COR-L47 (cell line): ENCODE results near the gene EWSR1.

Experiments
- DNase-seq: peaks from one replicate; lab custom pipeline; 2025; lab: John Stamatoyannopoulos, UW

Gene EWSR1

DNA sequence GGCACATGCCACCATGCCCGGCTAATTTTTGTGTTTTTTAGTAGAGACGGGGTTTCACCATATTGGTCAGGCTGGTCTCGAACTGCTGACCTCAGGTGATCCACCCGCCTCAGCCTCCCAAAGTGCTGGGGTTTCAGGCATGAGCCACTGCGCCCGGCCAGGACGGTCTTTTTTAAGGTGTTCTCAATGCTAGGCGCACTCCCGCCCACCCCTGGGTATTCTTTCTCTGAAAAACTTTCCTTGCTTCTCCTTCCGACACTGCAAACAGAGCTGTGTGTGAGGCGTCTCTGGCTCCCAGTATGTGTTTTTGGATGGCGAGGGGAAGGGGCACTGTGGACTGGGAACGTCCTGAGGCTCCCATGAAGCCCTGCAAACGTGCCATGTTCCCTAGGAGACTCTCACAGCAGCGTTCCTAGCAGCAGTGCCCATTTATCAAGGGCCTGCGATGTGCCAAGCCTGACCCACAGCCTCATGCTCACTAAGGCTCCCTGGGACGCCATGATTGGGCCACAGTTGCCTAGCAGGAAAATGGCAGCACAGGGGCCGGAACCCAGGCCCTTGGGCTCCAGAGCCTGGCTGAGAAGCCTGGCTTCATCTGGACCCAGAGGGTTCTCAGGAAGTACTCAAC, 49.9 kb downstream of the EWSR1 start:
- DNase-seq = no peak

DNA sequence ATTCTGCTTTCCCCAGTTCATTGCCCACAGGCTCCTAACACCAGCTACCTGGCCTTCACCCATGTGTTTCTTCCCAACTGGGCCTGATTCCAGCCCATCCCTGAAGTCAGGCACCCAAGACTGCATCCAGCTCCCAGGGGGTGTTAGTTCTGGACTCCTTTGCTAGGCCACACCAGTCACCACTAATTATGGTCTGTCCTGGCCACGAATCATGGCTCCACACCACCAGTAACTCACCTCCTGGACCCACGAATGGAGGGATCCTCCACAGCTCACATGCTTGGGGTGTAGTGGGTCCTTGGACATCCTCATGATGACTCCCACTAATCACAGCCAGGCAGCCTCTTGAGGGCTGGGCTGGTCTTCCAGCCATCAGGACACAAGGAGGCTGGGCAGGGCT, 51.0 kb downstream of the EWSR1 start:
- no peak for DNase-seq

GRCh38 chr22:29320546-29320945, 52.5 kb downstream of the EWSR1 start:
- DNase-seq = no peak

DNA sequence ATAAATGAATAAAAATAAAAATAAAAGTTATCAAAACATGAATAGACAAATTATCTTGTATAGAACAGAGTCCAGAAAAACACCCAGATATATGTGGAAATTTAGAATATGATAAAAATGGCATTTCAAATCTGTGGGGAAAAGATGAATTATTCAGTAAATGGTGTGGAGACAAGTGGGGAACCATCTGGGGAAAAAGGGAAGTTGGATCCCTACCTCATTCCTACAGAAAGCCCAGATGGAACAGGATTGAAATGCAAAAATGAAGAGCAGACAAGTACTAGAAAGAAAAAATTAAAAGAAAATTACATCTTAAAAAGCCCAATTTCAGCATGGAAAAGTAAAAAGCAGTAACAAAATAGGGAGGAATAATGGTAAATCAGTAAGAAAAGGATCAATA, 55.6 kb downstream of the EWSR1 start:
- DNase-seq = no peak

GRCh38 chr22:29325356-29325755, 57.3 kb downstream of the EWSR1 start:
- DNase-seq = no peak

DNA sequence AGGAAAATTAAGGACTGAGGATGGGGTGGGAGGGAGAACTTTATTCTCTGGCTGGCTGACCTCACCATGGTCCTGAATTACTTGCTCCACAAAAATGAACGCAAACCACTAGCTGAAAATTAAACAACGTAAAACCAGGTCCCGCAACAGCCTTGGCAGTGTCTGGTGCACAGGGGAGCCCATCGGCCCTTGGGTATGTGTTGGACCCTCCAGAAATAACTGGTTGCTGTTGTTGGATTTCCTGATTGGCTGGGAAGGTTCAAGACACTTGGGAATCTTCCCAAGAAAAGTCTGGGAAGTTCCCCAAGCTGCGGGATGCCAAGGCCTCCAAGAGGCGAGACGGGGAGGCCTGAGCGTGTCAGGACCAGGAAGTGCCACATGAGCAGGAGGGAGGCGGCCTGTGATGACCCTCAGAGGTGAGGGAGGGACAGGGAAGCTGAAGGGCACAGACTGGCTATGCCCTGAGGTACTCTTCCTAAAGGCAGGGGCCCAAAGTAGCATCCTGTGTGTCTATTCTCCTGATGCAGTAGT, 57.8 kb downstream of the EWSR1 start:
- DNase-seq = no peak

GRCh38 chr22:29326481-29326880, 58.4 kb downstream of the EWSR1 start:
- DNase-seq = no peak

- no peak for DNase-seq
Measured at GRCh38 chr22:29327089-29327764, 59.2 kb downstream of the EWSR1 start.

GRCh38 chr22:29328055-29328454, 60.0 kb downstream of the EWSR1 start:
- DNase-seq = no peak

DNA sequence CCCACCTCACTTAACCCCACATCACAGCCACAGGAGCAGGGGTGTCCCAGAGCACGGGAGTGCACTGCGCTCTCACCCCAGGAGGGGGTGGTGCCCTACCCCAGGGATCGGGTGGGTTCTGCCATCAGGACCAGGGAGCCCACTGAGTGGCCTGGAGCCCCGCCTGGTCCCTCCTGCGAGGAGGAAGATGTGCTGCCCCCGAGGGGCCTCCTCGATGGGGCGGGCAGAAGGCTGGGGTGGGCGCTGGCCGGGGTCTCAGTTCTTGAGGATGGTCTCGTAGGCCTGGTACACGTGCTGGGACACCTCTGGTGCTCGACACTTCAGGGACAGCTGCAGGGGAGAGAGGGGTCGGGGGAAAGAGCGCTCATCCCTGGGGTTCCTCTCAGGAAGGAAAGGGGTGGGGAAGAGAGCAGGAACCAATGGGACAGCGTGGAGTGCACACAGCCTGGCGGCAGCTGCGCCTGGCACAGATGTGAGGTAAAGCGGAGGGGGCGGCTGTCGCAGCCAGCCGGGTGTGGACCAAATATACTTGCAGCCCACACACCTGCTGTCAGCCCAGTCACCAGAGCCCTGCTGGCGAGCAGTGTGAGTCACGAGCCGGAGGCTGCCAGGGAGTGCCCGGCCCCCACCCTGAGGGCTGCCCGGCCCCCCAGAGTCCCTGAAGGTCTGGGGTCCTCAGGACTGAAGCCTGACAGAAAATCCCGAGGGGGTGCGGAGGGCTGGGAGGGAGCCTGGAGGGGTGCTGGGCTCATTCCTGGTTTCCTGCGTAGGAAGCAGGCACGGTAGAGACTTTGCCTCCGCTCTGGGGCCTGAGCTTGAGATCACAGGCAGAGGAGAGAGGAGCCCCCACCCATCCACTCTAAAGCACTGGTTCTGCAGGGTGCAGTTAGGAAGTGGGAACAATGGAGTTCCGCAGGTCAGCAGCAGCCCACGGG, 60.8 kb downstream of the EWSR1 start:
- no peak for DNase-seq

GRCh38 chr22:29329581-29329980, 61.5 kb downstream of the EWSR1 start:
- no peak for DNase-seq

- DNase-seq = no peak
Measured at GRCh38 chr22:29330291-29330690, 62.2 kb downstream of the EWSR1 start.

- no peak for DNase-seq
Measured at GRCh38 chr22:29330753-29331152, 62.7 kb downstream of the EWSR1 start.

GRCh38 chr22:29331213-29331612, 63.1 kb downstream of the EWSR1 start:
- DNase-seq = no peak

DNA sequence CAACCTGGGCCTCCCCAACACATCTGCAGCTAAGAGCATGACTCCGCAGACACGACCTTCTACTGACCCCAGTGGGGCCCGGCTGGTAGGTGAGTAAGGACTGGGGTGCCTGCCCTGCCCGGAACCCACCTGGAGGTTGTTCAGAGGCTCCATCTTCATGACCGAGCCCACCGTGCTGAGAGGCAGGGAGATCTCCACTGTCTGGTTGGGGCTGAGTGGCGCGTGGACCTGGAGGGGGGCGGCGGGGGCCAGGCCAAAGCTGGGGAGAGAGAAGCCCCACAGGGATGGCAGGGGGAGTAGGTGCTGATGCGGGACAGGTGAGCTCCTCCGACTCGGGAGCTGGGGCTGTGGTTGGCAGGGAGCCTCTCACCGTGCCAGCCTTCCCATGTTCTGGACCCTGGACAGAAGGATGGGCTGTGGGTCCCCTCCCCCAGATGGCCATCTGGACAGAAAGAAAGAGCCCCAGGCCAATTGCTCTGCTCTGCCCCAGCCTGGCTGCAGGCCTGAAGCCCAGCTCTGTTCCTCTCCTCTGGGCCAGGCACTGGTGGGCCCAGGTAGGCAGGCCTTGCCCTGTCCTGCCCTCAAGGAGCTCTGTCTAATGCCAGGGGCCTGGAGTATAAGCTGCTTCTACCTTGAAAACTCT, 63.7 kb downstream of the EWSR1 start:
- no peak for DNase-seq

DNA sequence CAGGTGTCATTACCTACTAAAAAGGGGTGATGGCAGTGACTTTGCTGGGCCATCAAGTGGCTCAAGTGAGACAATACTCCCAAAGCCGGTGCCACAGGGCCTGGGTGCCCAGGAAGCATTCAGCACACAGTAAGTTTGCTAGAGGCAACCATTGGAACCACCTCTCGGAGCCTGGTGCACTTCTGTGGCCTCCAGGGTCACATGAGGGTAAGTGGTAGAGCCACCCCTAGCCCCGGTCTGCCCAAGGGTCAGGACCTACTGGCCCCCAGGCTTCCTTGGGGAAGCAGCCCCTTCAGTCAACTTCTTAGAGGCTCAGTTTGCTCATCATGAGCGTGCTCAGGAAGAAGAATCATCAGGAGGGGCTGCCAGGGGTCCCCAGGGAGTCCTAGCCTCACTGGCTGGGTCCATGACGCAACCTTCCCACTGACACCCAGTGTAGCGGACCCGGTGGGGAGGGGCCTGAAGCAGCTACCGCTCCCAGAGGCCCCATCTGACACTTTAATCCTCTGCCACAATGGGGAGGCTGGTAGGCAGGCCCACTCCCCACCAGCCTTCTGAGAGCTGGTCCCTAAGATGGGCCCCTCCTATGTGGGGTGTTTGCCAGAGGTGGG, 64.9 kb downstream of the EWSR1 start:
- no peak for DNase-seq

GRCh38 chr22:29334148-29334547, 66.1 kb downstream of the EWSR1 start:
- no peak for DNase-seq

- DNase-seq = no peak
Measured at GRCh38 chr22:29334696-29335344, 66.8 kb downstream of the EWSR1 start.

- no peak for DNase-seq
Measured at GRCh38 chr22:29335656-29336055, 67.6 kb downstream of the EWSR1 start.

DNA sequence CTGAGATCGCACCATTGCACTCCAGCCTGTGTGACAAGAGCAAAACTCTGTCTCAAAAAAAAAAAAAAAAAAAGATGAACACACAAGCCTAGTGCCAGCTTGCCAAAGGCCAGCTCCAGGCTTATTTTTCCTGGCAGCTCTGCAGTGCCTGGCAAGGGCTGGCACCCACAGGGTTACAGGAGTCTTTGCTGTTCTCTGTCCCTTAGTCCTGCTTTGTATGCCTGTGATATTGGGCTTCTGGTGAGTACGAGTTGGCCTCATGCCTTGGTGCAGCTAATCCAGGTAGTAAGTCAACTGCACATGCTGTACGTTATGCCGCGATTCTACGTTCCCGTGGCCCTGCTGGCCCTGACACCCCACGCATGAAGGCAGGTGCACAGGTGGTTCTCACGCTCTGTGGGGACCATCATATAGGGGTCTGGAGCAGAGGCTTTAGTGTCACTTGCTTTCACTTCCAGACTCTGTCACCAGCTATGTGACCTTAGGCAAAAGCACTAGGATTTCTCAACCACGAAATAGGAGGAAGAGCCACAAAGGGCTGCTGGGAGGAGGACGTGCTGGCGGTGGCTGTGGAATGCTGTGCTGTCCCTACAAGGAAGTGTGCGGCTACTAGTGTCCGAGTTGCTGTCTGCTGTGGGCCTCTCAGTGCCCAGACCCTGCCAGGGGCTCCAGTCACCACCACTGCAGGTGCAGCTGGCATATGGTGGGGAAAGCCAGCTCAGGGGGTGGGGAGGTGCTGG, 68.9 kb downstream of the EWSR1 start:
- DNase-seq = no peak
